HG03095 (cell line): ENCODE data around the gene CELF4.
A peak's percentile ranks its signal among the peaks of the same experiment; 100 is the strongest.
"Not testable (repeated sequence)": the region's sequence is repeated elsewhere in the genome, so short reads cannot be mapped to it uniquely, and the experiment has no call there.

Source experiments
- ATAC-seq: cut with Tn5 transposase; IDR thresholded peaks from one replicate; pipeline ENCODE4 v1.9.1; 2021; ENCODE audit warnings: moderate library complexity; ENCODE audit not compliant: unreplicated experiment

CELF4 gene

DNA sequence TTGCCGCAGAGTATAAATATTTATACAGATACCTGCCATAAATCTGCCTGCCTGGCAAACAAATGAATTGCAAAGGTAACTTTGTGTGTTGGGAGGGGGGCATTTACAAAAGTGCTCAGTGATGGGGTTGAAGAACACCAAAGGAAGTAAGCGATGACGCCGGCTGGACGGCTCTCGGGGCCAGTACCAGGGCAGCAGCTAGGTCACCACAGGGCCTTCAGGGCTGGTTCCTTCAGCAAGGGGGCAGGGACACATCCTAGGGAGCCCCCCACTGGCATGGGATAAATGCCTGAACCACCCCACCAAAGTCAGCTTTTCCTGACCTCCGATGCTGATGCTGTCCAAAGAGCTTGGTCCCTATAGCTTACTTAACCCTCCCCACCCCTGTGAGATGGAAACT is 190.4 kb downstream of the CELF4 start:
- no peak for ATAC-seq

DNA sequence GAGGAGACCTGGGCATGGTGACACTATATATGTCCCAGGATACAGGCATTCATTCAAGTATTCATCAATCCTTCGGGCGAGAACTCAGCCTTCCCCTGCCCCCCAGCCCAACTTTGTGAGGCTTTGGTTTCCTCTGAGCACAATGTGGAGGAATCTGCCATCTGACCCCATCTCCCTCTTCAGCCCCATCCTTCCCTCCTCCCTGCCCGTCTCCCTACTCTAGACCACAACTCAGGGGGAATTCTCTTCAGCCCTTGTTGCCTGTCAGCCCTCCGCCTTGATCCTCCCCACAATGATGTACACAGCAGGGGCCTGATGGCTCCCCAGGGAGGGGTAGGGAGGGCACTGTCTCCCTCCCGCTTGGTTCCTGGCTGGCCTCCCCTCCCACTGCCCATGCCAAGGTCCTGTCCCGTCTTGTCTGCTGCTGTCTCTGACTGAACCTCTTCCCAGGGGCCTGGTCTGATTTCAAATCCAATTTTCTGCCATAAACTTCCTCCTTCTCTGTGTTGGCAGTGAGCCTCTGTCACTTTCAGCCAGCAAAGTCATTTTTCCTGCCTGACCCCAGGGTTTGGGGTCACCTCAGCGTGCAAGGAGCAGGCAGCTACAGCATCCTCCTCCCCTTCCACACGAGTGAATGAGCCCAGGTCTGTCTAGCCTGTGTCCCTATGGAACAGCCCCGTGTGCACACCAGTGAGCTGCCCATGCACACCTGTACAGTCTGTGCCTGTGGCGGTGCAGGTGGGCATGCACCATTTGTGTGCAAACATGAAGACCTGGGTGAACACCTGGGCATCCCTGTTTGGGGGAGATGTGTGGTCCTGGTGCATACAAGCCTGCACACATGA is 197.3 kb downstream of the CELF4 start:
- ATAC-seq: no peak

DNA sequence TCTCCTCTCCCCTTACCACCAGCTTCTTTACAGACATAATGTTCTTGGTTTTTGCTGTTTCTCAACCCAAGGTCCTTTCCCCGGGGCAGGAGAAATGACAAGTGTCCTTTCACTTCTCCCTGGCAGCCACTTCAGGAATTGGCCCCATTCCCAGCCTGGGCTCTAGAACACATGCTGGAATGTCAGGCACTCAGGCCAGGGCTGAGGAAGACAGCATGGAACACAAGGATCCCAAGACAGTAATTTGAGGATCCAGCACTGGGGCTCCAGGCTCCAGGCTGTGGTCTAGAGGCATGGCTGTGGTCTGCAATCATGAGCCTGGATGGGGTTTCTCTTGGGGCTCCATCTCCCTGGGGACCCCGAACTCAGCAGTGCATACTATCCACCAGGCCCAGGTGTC is 201.4 kb downstream of the CELF4 start:
- ATAC-seq: no peak

DNA sequence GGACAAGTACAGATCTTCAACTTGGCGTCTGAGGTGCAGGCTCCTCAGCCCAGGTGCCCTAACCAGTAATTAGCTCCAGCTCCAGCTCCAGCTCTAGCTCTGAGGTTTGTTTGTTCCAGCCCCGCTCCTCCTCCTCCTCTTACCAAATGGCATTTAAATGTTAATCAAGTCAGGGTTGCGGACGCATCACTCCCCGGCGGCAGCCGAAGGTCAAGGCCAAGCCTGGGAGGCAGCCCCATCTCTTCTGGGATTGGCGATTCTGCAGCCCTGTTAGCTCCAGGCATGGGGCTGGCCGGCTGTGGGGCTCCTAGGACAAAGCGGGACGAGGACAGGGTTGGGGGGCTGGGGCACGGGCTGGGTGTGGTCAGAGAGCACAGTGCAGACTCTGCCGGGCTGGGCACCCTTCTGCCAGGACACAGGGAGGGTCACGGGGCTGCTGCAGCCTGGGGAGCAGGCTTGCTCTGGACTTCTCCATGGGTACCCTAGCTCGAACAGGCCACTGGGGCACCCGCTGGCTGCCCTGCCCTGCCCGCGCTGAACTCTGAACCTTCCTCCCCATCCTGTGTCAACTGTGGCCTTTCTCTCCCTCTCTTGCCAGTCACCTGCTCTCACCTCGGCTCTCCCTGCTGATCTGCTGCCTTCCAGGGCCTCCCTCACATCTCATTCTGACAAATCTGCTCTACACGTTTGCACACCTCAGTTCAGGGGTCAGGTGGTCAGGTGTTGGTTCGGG is 203.3 kb downstream of the CELF4 start:
- ATAC-seq: no peak

DNA sequence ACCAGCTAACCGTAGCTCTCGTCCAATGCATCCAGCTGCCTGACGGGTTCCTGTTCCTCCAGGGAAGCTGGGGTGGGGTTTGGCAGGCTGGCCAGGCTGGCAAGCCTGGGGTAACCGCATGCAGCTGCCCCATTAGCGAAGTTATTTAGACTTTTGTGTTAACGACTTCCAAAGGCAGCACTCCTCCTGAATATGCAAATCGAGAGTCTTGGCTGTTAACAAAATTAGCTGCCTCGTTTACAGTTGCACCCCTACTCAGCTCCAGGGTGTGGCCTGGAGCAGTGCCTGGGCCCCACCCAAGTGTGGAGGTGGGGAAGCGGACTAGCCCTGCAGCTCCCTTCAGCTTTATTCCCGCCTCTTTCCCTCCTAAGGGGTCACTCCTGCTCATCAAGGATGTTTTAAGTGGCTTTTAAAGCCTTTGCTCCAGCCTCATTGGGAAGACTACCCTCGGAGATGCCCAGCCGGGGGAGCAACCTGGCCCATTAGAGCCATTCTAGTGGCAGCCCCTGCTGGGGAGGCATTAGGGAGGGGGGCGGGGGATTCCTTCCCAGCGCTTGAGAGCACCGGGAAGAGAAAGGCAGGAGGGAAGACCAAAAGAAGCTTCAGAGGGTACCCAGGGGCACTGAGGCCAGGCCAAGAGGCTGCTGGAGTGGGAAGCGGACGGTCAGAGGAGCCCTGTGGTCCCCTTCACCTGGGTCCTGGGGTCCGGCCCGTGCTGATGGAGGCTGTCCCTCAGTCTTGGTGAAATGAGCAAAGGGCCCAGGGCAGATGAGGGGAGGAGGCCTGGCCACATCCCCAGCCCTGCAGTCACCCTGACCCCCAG is 204.1 kb downstream of the CELF4 start:
- ATAC-seq: no peak

DNA sequence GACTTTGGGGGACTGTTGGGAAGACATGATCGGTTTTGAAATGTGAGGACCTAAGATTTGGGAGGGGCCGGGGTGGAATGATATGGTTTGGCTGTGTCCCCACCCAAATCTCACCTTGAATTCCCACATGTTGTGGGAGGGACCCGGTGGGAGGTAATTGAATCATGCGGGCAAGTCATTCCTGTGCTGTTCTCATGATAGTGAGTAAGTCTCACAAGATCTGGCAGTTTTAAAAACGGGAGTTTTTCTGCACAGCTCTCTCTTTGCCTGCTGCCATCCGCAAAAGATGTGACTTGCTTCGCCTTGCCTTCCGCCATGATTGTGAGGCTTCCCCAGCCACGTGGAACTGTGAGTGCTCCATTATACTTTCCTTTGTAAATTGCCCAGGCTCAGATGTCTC is 207.5 kb downstream of the CELF4 start:
- ATAC-seq: not testable (repeated sequence)

DNA sequence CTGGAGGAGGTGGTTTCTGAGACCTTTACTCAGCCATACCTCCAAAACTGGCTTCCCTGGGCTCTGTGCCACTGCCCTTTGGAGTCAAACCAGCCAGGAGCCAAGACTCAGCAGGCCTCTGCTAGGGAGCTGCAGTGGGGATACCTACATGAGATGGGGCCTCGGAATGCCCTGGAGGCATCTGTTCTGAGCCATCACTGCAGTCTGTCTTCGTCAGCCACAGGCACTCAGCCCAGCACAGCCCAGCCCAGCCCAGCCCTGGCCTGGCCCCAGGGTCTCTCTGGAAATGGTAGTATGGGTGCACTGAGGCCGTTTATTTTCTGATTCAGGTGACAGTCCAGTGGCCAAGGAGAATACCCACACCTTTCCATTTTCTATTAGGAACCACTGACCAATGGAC is 209.8 kb downstream of the CELF4 start:
- no peak for ATAC-seq

DNA sequence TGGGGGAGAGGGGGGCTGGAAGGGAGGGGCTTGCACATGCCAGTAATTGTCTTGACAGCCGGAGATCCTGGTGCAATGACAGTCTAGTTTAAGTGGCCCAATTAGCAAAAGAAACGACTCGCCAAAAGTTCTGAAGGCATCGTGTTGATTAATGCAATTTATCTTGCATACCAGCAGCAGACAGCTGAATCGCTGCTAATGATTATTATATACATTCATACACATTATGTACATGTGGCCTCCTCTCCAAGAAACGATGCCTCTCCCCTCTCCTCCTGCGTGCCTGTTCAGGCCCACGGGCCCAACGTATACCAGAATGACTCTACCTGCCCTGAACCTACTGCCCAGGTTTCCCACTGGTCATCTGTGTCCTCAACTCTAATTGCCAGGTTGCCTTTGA is 214.5 kb downstream of the CELF4 start:
- no peak for ATAC-seq

DNA sequence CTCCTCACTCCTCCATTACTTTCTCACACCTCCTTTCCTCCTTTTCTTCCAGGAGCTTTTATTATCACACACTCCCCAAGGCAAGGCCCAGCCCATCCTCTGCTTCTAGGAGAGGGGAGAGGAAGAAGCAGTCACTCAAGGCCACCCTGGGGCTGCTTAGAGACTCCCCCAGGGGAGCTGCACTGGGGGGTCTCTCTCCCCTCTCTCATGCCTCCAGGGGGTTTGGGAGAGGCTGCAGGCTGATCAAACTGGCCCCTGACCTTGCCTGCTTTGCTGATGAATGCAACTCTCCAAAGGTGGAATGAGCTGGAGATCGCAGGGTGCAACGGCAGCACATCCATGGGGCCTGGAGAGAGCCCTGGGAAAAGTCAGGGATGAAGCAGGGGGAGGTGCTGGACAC is 216.9 kb downstream of the CELF4 start:
- ATAC-seq: no peak

DNA sequence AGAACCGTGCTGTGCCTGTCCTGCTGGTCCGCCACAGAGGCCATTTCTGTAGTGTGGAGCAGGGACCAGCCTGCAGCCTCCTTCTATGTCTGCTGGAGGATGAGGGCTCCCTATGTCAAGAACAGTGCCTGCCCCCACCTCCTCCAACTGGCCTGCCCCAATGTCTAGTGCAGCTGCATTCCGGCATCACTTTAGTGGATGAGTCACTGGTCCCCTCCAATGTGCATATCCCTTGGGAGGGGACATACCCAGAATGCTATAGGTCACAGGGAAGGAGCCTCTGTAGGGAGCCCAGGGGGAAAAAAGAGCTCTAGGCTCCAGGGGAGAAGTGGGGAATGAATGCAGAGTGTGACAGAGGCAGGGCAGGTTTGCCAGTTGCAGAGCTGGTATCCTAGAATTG is 219.6 kb downstream of the CELF4 start:
- no peak for ATAC-seq

DNA sequence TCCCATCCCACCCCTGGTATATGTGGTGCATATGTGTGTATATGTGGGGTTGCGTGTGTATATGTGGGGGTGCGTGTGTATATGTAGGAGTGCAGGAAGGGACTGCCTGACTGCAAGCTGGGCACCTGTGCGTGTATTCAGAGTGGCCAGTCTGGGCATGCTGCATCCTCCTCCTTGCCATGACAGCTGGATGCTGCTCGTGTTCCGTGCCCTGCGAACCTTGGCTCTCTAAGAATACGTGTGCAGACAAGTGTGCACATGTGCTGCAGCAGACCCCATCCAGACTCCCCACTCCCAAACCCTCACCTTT is 222.1 kb downstream of the CELF4 start:
- peak; percentile 12 for ATAC-seq

DNA sequence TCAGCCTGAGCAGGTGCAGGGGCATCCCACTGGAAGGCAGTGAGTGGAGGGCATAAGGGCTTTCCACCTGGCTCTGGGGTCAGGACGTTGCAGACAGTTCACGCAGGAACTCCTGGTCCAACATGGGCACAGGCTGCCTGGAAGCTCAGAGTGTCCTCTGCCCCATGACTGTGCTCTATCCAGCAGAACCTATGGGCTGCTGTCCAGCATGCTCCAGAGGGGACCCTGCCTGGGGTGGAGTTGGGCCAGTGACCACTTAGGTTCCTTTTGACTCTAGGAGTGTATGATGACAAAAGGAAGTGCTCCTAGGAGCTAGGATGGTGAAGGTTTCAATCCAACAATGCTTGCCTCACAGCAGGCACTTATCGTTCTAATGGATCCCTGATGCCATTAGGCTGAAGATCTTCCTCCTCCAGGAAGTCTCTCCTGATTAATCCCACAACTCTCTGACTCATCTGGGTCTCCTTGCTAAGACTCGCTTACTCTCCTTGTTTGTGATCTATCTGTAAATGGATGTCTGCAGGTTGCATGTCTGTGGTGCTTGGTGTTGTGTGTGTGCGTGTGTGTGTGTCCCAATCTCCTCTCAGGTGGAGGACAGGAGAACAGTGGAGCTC is 224.0 kb downstream of the CELF4 start:
- ATAC-seq: no peak

DNA sequence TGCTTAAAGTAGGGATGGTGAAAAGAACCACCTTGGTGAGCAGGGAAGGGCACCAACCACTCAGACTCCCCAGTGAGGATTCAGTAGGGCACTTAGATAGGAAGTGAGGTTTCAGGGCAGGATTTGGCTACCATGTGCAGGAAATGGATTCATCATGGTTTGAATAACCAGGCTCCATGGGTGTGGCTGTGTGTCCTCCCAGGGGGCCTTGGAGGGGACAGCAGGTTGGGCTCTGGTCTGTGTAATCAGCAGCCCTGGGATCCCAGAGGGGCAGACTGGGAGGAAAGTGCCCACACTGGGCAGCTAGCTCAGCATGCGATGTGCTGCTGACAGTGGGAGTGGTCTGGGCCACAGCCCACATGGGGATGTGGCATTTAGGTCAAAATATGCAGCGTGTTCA is 224.6 kb downstream of the CELF4 start:
- no peak for ATAC-seq

DNA sequence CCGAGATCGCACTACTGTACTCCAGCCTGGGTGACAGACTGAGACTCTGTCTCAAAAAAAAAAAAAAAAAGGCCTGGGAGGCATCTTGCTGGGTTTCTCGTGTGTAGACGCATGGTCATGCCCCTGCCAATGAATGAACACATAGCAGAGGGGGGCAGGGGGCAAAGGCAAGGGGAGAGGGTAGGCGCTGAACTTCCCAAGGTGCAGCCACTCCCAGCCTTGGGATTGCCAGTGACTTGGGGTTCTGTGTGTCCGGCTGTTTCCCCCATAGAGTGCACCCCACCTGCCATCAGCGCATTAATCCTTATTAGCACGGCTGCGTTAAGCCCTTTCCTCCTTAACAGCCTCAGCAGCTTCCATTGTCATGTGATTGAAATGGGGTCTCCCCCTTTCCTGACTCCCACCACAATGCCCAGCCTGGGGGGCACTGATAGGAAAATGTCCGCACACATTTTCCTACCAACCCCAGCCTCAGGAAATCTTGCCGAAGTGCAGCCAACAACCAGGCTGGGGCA is 225.8 kb downstream of the CELF4 start:
- ATAC-seq: no peak

DNA sequence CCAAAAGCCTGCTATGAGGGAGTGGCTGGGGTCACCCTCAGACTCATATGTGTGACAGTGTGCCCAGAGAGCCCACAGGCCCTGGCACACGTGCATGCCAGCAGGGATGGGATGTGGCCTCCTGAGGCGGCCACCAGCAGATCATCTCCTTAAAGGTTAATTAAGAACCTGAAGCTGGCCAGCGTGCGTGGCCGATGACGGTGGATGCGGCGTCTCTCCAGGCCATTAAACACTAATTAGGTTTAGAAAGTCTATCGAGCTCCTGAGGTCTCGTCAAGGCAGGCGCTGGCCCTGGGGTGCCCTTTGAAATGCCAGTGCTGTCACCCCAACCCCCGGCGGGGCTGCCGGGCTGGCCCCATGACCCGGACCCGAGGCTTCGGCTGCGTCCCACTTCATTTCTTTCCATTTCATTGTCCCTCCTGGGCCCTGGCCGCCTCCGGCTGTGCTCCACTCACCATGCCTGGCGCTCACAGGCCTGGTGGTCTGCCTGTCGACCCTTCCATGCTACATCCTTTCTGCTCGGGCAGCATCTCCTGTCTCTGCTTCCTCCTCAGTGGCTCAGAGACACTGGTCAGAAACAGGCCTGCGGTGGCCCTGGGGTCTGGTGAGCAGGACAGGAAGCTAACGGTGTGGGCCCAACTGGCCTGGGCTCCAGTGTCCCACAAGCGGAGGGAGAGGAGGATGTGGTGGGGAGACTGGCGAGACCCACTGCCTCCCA is 228.9 kb downstream of the CELF4 start:
- no peak for ATAC-seq

DNA sequence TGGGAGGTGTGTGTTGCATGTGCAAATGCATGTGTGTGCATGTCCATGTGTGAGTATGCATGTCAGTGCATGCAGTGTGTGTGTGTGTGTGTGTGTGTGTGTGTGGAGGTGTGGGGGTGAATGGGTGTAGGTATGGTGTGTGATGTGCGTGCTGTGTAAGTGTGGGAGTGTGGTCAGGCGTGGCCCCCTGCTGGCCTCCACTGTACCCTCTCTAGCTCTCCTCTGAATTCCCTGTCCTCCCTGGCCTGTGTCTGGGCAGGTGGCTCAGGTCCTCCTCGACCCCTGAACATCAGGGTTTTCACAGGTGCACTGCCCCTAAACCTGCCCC is 230.2 kb downstream of the CELF4 start:
- no peak for ATAC-seq

DNA sequence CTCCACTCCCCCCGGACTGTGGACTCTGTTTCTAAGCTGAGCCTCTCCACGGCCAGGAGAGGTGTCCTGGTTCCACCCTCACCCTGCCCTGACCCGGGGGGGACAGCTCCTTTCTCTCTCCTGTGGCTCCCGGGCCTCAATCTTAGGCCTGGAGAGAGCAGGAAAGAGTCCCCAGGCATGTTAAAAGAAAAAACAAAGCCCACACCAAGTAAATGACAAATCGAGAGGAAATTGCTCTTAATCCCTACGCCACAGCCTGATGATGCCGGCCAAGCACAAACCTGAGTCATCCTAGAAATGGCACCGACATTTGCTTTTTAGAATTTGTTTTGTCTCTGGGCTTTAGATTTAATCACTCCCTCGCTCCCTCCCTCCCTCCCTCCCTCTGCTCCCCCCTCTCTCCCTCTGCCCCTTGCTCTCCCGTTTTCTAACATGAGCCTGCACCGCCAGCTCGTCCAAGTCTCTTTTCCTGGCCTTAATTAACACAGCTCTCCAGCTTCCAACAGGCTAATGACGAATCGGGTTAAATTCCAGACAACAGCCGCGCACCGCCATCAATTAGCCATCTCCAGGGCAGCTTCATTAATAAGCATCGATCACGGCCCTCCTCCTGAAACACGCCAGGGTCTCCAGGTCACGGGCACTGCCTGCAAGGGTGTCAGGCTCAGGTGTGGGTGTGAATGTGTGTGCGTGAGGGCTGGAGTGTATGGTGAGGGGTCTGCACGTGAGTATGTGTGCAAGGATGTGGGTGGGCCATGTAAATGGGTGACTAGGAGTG is 230.8 kb downstream of the CELF4 start:
- ATAC-seq: no peak

DNA sequence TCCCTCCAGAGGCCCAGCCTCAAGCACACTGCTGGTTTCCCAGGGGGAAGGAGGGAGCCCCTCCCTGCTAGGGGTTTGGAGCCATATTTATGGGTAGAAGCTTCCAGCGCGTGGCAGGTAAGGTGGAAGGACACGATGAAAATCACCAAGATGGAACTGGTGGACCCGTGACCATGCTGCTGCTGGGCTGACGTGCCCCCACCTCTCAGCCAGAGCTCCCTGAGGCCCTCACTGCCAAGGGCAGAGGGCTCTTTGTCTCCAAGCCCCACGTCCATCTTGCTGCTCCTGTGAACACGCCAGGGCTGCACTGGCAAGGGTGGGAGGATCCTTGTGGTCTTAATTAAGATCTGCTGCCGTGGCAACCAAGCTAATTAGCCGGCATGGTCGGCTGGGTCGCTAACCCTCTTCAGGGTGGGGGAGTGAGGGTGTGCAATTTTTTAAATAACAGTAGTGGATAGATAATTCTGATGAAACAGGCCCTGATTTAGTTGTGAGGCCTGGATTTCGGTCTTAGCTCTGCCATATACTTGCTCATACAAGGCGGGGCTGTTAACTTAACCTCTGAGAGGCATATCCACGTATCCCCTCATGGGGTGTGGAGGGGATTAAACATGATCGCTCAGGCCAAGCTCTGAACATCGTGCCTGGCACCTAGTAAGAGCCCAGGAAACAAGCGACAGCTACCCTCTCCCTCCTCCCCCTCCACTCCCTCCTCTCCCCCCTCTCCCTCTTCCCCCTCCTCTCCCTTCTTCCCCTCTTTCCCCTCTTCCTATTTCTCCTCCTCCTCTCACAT is 232.8 kb downstream of the CELF4 start:
- ATAC-seq: no peak

DNA sequence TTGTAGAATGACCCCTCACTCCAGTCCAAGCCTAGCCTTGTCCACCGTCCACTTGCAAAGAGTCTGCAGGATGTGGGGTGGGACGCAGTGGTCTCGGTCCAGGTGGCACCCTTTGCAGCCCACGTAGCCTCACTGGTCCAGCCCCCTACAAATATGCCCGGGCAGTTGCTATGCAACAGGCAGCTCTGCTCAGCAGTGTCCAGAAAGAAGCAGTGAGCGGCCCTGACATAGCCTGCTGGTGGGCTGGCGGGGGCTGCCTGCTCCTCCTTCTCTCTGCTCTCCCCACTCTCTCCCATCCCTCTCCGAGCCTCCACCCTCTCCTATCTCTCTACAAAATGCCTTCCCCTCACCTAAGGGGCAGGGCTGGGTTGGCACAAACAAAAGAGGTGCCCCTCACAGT is 233.4 kb downstream of the CELF4 start:
- ATAC-seq: no peak
